HepG2 (cell line): ENCODE results near the gene RNASE7. TPM values are rescaled to one million over a fixed set of nuclear protein-coding genes. Genes with fewer than 3 reads are reported as not detected.

Source experiments
- ATRX ChIP-seq: sonication (generic); formaldehyde crosslinking; IDR thresholded peaks from 2 replicates; pipeline ENCODE4 v1.4.0; 2020; ENCODE audit warnings: missing genetic modification reagents, borderline replicate concordance
- ELF4 ChIP-seq: sonication (generic); formaldehyde crosslinking; IDR thresholded peaks from 2 replicates; pipeline ENCODE4 v1.5.0; 2020; ENCODE audit warnings: missing genetic modification reagents, mild to moderate bottlenecking, moderate library complexity, borderline replicate concordance
- ETV5 ChIP-seq: IDR thresholded peaks from 2 replicates; pipeline ENCODE4 v1.6.1; 2018; ENCODE audit warnings: missing biosample characterization, missing genetic modification reagents, inconsistent platforms, borderline replicate concordance
- GABPA ChIP-seq, 2 experiments: IDR thresholded peaks; 2 replicates each; pipeline ENCODE4 v1.6.1; 2011 to 2016; ENCODE audit warnings: low read depth in 2 of 2, low read length in 1 of 2, missing biosample characterization in 1 of 2, missing genetic modification characterization in 1 of 2
- MXD3 ChIP-seq: IDR thresholded peaks from 2 replicates; pipeline ENCODE4 v1.6.1; 2016; ENCODE audit warnings: mild to moderate bottlenecking, missing biosample characterization, missing genetic modification reagents
- MXI1 ChIP-seq: IDR thresholded peaks from 3 replicates; pipeline ENCODE4 v1.6.1; 2012; ENCODE audit warnings: low read depth, low read length, inconsistent platforms, borderline replicate concordance
- NONO ChIP-seq, 2 experiments: fragments of 450-650 bp in 1 of 2; sonication (generic) in 1 of 2; formaldehyde crosslinking in 1 of 2; IDR thresholded peaks in 1 of 2; conservative IDR thresholded peaks in 1 of 2; 2 replicates each; pipeline versions ENCODE4 v1.6.1 to v1.8.0; 2017 to 2022; ENCODE audit warnings: mild to moderate bottlenecking in 1 of 2, missing genetic modification reagents in 1 of 2, moderate library complexity in 1 of 2
- PBX2 ChIP-seq: IDR thresholded peaks from 2 replicates; pipeline ENCODE4 v1.6.1; 2016; ENCODE audit warnings: control low read depth
- PHF20 ChIP-seq: sonication (generic); formaldehyde crosslinking; IDR thresholded peaks from 2 replicates; pipeline ENCODE4 v1.5.0; 2020; ENCODE audit warnings: mild to moderate bottlenecking, missing genetic modification reagents
- RCOR2 ChIP-seq: IDR thresholded peaks from 2 replicates; pipeline ENCODE4 v1.6.1; 2016; ENCODE audit warnings: missing biosample characterization, missing genetic modification reagents
- SIN3B ChIP-seq: fragments of 150-350 bp; IDR thresholded peaks from 2 replicates; pipeline ENCODE4 v1.6.1; 2014; ENCODE audit warnings: low read length
- SRF ChIP-seq: IDR thresholded peaks from 2 replicates; pipeline ENCODE4 v1.6.1; 2011; ENCODE audit warnings: mild to moderate bottlenecking, low read depth, low read length, moderate library complexity
- ZBTB38 ChIP-seq: sonication (generic); formaldehyde crosslinking; IDR thresholded peaks from 2 replicates; pipeline ENCODE4 v1.5.1; 2020; ENCODE audit warnings: mild to moderate bottlenecking, missing genetic modification reagents
- ZFP91 ChIP-seq: sonication (generic); formaldehyde crosslinking; IDR thresholded peaks from 2 replicates; pipeline ENCODE4 v1.9.0; 2022; ENCODE audit warnings: missing genetic modification reagents, mild to moderate bottlenecking, borderline replicate concordance
- ZFX ChIP-seq: sonication (generic); formaldehyde crosslinking; IDR thresholded peaks from 2 replicates; pipeline ENCODE4 v1.4.0; 2020; ENCODE audit warnings: mild to moderate bottlenecking, low read depth, missing genetic modification reagents, moderate library complexity
- ZFYVE20 ChIP-seq: sonication (generic); formaldehyde crosslinking; IDR thresholded peaks from 2 replicates; pipeline ENCODE4 v1.8.0; 2023; ENCODE audit warnings: low read depth, mild to moderate bottlenecking, moderate library complexity, missing genetic modification reagents, borderline replicate concordance
- ZNF513 ChIP-seq: sonication (generic); formaldehyde crosslinking; conservative IDR thresholded peaks from 2 replicates; pipeline ENCODE4 v1.5.0; 2020; ENCODE audit warnings: missing genetic modification reagents
- ZNF543 ChIP-seq: sonication (generic); formaldehyde crosslinking; IDR thresholded peaks from 2 replicates; pipeline ENCODE4 v1.4.0; 2020; ENCODE audit warnings: mild to moderate bottlenecking, missing genetic modification reagents
- ZNF737 ChIP-seq: sonication (generic); formaldehyde crosslinking; IDR thresholded peaks from 2 replicates; pipeline ENCODE4 v1.5.0; 2020; ENCODE audit warnings: missing genetic modification reagents, mild to moderate bottlenecking, borderline replicate concordance
- ZSCAN9 ChIP-seq: IDR thresholded peaks from 2 replicates; pipeline ENCODE4 v1.6.1; 2016; ENCODE audit warnings: borderline replicate concordance
- polyA plus RNA-seq, 8 experiments: library from polyadenylated mRNA; depleted of rRNA in 3 of 8; stranded (reverse) in 7 of 8; unstranded in 1 of 8; fragments of >200 nt; fragmentation: Illumina TruSeq in 4 of 8; extraction: Trizol in 4 of 8; gene quantifications; 2 replicates each; pipeline versions ENCODE4 v1.2.1 to v1.2.3, GENCODE V29; 2011 to 2016; ENCODE audit warnings: low read depth in 4 of 8, missing spikeins in 1 of 8, mixed read lengths in 1 of 8; ENCODE audit not compliant: insufficient read depth in 1 of 8
- total RNA-seq, 5 experiments: library from RNA; depleted of rRNA; stranded (reverse); fragments of >200 nt; fragmentation: Illumina TruSeq; extraction: Trizol; gene quantifications; 2 replicates each; pipeline ENCODE4 v1.2.3, GENCODE V29; 2016; ENCODE audit warnings: low read depth in 1 of 5
- TF ChIP-seq, protein P1 (sequence below): sonication (generic); formaldehyde crosslinking; IDR thresholded peaks from 2 replicates; pipeline ENCODE4 v1.8.0; 2022; ENCODE audit warnings: mild to moderate bottlenecking, missing genetic modification reagents; ENCODE audit not compliant: insufficient replicate concordance
- TF ChIP-seq, protein P2 (sequence below): sonication (generic); formaldehyde crosslinking; IDR thresholded peaks from 2 replicates; pipeline ENCODE4 v1.8.1; 2023; ENCODE audit warnings: mild to moderate bottlenecking, missing genetic modification reagents, borderline replicate concordance
- TF ChIP-seq, protein P3 (sequence below): IDR thresholded peaks from 2 replicates; pipeline ENCODE4 v1.6.1; 2018; ENCODE audit warnings: missing genetic modification reagents, mild to moderate bottlenecking, missing compliant biosample characterization

Gene RNASE7
- total and polyA plus RNA-seq, 2 of the 13 experiments (the other 11 are each of a cell fraction or from before 2014, with no cell fraction given), result 0.04 TPM; not detected in 1

DNA sequence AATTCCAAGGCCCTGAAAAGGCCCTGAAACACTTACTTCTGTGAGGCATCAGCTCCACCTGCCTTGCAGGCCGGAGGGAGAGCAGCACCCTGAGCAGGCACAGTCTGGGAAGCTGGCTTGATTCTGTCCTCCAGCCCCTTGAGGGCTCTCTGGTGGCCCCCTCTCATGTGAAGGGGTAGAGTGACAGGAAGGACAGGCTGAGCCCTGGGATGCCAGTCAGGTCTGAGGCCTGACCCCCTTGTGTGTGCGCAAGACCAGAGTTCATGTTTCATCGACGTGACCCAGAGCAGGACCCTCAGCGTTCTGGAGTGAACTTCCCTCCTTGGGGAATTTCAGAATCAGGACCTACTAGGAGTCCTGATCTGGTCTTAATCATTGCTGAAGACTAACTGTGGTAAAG is 16.7 kb downstream of the RNASE7 start (continued):
- TF ChIP-seq ZFX (CRISPR knock-in tag), result peak; percentile 18; the same call in 1 of the 2 replicates
- no peak for TF ChIP-seq ZNF543 (CRISPR knock-in tag)
- no peak for TF ChIP-seq PBX2 (CRISPR knock-in tag)
- TF ChIP-seq RCOR2 (CRISPR knock-in tag), result no peak
- no peak for TF ChIP-seq MXD3 (CRISPR knock-in tag)
- TF ChIP-seq ZFP91, result no peak
- TF ChIP-seq, protein P1, sequence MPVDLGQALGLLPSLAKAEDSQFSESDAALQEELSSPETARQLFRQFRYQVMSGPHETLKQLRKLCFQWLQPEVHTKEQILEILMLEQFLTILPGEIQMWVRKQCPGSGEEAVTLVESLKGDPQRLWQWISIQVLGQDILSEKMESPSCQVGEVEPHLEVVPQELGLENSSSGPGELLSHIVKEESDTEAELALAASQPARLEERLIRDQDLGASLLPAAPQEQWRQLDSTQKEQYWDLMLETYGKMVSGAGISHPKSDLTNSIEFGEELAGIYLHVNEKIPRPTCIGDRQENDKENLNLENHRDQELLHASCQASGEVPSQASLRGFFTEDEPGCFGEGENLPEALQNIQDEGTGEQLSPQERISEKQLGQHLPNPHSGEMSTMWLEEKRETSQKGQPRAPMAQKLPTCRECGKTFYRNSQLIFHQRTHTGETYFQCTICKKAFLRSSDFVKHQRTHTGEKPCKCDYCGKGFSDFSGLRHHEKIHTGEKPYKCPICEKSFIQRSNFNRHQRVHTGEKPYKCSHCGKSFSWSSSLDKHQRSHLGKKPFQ (CRISPR knock-in tag), result no peak
- no peak for TF ChIP-seq ZNF737 (CRISPR knock-in tag)
- TF ChIP-seq SRF, result no peak
- no peak for TF ChIP-seq MXI1
- peak; percentile 40; the same call in 1 of the 2 replicates for TF ChIP-seq PHF20
- TF ChIP-seq, protein P2, sequence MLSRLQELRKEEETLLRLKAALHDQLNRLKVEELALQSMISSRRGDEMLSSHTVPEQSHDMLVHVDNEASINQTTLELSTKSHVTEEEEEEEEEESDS (CRISPR knock-in tag), result no peak
- TF ChIP-seq GABPA (IDR thresholded peaks at IDR 0.05; ENCODE audit: low read depth, low read length), result no peak
- TF ChIP-seq GABPA (CRISPR knock-in tag; IDR thresholded peaks at IDR 0.05; ENCODE audit: low read depth), result no peak
- TF ChIP-seq NONO (IDR thresholded peaks at IDR 0.05), result no peak
- TF ChIP-seq NONO (CRISPR knock-in tag; conservative IDR thresholded peaks at IDR 0.05), result no peak
- TF ChIP-seq ZFYVE20 (CRISPR knock-in tag), result no peak
- TF ChIP-seq ZNF513 (CRISPR knock-in tag), result no peak
- no peak for TF ChIP-seq ATRX (CRISPR knock-in tag)
- no peak for TF ChIP-seq ZSCAN9
- peak; percentile 35; the same call in 1 of the 2 replicates for TF ChIP-seq ETV5
- peak; percentile 79 for TF ChIP-seq ZBTB38 (CRISPR knock-in tag)
- no peak for TF ChIP-seq SIN3B
- TF ChIP-seq ELF4, result no peak
- TF ChIP-seq, protein P3, sequence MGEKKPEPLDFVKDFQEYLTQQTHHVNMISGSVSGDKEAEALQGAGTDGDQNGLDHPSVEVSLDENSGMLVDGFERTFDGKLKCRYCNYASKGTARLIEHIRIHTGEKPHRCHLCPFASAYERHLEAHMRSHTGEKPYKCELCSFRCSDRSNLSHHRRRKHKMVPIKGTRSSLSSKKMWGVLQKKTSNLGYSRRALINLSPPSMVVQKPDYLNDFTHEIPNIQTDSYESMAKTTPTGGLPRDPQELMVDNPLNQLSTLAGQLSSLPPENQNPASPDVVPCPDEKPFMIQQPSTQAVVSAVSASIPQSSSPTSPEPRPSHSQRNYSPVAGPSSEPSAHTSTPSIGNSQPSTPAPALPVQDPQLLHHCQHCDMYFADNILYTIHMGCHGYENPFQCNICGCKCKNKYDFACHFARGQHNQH (CRISPR knock-in tag), result no peak
